HG03460 (cell line): Measurements from ENCODE around the gene ALDH1L1.

Experiments
- ATAC-seq: cut with Tn5 transposase; IDR thresholded peaks from one replicate; pipeline ENCODE4 v1.9.1; 2021; ENCODE audit not compliant: unreplicated experiment

The ALDH1L1 gene

GRCh38 chr3:126180477-126181397 lies at the start of gene ALDH1L1:
Gene ALDH1L1, minus strand, starts transcription at chr3:126180586. Its CDS starts 19,607 bp downstream, at chr3:126160979.
- ATAC-seq = no peak

- no peak for ATAC-seq
Measured at GRCh38 chr3:126226374-126226773, 46.0 kb upstream of the ALDH1L1 start.

- no peak for ATAC-seq
Measured at GRCh38 chr3:126216416-126216815, 36.0 kb upstream of the ALDH1L1 start.

GRCh38 chr3:126213379-126214028 lies 33.1 kb upstream of the ALDH1L1 start:
- no peak for ATAC-seq

- ATAC-seq = no peak
Measured at GRCh38 chr3:126212620-126213378, 32.4 kb upstream of the ALDH1L1 start.

- no peak for ATAC-seq
Measured at GRCh38 chr3:126212250-126212619, 31.8 kb upstream of the ALDH1L1 start.

GRCh38 chr3:126211569-126211968 lies 31.2 kb upstream of the ALDH1L1 start:
- ATAC-seq = no peak

GRCh38 chr3:126210606-126211005 lies 30.2 kb upstream of the ALDH1L1 start:
- ATAC-seq = no peak

GRCh38 chr3:126209741-126210140 lies 29.4 kb upstream of the ALDH1L1 start:
- no peak for ATAC-seq

GRCh38 chr3:126208606-126209256 lies 28.3 kb upstream of the ALDH1L1 start:
- no peak for ATAC-seq

GRCh38 chr3:126208182-126208581 lies 27.8 kb upstream of the ALDH1L1 start:
- no peak for ATAC-seq

- ATAC-seq = no peak
Measured at GRCh38 chr3:126207166-126207565, 26.8 kb upstream of the ALDH1L1 start.

- ATAC-seq = no peak
Measured at GRCh38 chr3:126205717-126206655, 25.6 kb upstream of the ALDH1L1 start.

GRCh38 chr3:126202680-126203079 lies 22.3 kb upstream of the ALDH1L1 start:
- ATAC-seq = no peak

GRCh38 chr3:126202276-126202675 lies 21.9 kb upstream of the ALDH1L1 start:
- no peak for ATAC-seq

GRCh38 chr3:126201168-126201567 lies 20.8 kb upstream of the ALDH1L1 start:
- ATAC-seq = no peak

GRCh38 chr3:126200534-126200933 lies 20.1 kb upstream of the ALDH1L1 start:
- ATAC-seq = no peak

- no peak for ATAC-seq
Measured at GRCh38 chr3:126199256-126199655, 18.9 kb upstream of the ALDH1L1 start.

GRCh38 chr3:126197854-126198584 lies 17.6 kb upstream of the ALDH1L1 start:
- no peak for ATAC-seq
